HUES48 (cell line): ENCODE measurements around the gene ZDHHC18.

ENCODE experiments used
- H3K27ac ChIP-seq: one replicate; pipeline ENCODE4 v1.7.0; 2013; ENCODE audit warnings: low read depth, low read length, inconsistent platforms
- H3K27me3 ChIP-seq: 2 replicates; pipeline ENCODE4 v1.6.1; 2013; ENCODE audit warnings: mild to moderate bottlenecking, low read length; ENCODE audit not compliant: control insufficient read depth, insufficient read depth
- H3K36me3 ChIP-seq: 2 replicates; pipeline ENCODE4 v1.6.1; 2013; ENCODE audit warnings: low read length; ENCODE audit not compliant: control insufficient read depth, insufficient read depth
- H3K4me1 ChIP-seq: 2 replicates; pipeline ENCODE4 v1.6.1; 2013; ENCODE audit warnings: mild to moderate bottlenecking, low read length; ENCODE audit not compliant: control insufficient read depth, insufficient read depth
- H3K4me3 ChIP-seq: 2 replicates; pipeline ENCODE4 v1.5.1; 2013; ENCODE audit warnings: mild to moderate bottlenecking, low read depth, low read length
- H3K9ac ChIP-seq: 2 replicates; pipeline ENCODE4 v1.6.1; 2013; ENCODE audit warnings: mild to moderate bottlenecking, low read depth, low read length, moderate library complexity
- H3K9me3 ChIP-seq: 2 replicates; pipeline ENCODE4 v1.6.1; 2013; ENCODE audit warnings: low read length; ENCODE audit not compliant: control insufficient read depth, insufficient read depth

Gene ZDHHC18

GRCh38 chr1:26822737-26823395 is 3.6 kb upstream of the ZDHHC18 start:
- no peak overlapping the region for H3K27ac ChIP-seq
- H3K4me3 ChIP-seq: no peak overlapping the region
- H3K4me1 ChIP-seq: peaks cover 12% of the 10 kb centered on the region
- H3K9ac ChIP-seq: no peak overlapping the region
- H3K36me3 ChIP-seq: no peaks in the 10 kb centered on the region
- H3K27me3 ChIP-seq: no peaks in the 10 kb centered on the region
- no peaks in the 10 kb centered on the region for H3K9me3 ChIP-seq

- Histone ChIP-seq H3K36me3 (no peaks in the 10 kb centered on the region), H3K27me3 (no peaks in the 10 kb centered on the region), H3K9ac (no peak overlapping the region), H3K27ac (no peak overlapping the region), H3K9me3 (no peaks in the 10 kb centered on the region), H3K4me1 (peaks cover 12% of the 10 kb centered on the region), H3K4me3 (no peak overlapping the region)
Observed at GRCh38 chr1:26824731-26825130, 1.8 kb upstream of the ZDHHC18 start.

- Histone ChIP-seq H3K27ac (peak overlapping the region; percentile 28), H3K9me3 (no peaks in the 10 kb centered on the region), H3K9ac (no peak overlapping the region), H3K36me3 (peaks cover 8% of the 10 kb centered on the region), H3K27me3 (no peaks in the 10 kb centered on the region), H3K4me1 (peaks cover 12% of the 10 kb centered on the region), H3K4me3 (peak overlapping the region; percentile 76)
Observed at GRCh38 chr1:26827106-26827604, 667 bp downstream of the ZDHHC18 start.

GRCh38 chr1:26827663-26828062 is 1.2 kb downstream of the ZDHHC18 start:
- H3K27ac ChIP-seq: no peak overlapping the region
- no peaks in the 10 kb centered on the region for H3K27me3 ChIP-seq
- peaks cover 13% of the 10 kb centered on the region for H3K36me3 ChIP-seq
- no peaks in the 10 kb centered on the region for H3K9me3 ChIP-seq
- H3K4me1 ChIP-seq: peaks cover 12% of the 10 kb centered on the region
- H3K4me3 ChIP-seq: peak overlapping the region; percentile 76
- no peak overlapping the region for H3K9ac ChIP-seq

- no peaks in the 10 kb centered on the region for H3K27me3 ChIP-seq
- H3K4me1 ChIP-seq: peaks cover 12% of the 10 kb centered on the region
- H3K36me3 ChIP-seq: peaks cover 22% of the 10 kb centered on the region
- H3K9me3 ChIP-seq: no peaks in the 10 kb centered on the region
- no peak overlapping the region for H3K4me3 ChIP-seq
- H3K9ac ChIP-seq: no peak overlapping the region
- H3K27ac ChIP-seq: no peak overlapping the region
Observed at GRCh38 chr1:26828411-26828991, 2.0 kb downstream of the ZDHHC18 start.

GRCh38 chr1:26829184-26829911 is 2.9 kb downstream of the ZDHHC18 start:
- Histone ChIP-seq H3K9ac (no peak overlapping the region), H3K4me3 (no peak overlapping the region), H3K9me3 (no peaks in the 10 kb centered on the region), H3K27me3 (no peaks in the 10 kb centered on the region), H3K27ac (no peak overlapping the region), H3K36me3 (peaks cover 30% of the 10 kb centered on the region), H3K4me1 (peaks cover 12% of the 10 kb centered on the region)

GRCh38 chr1:26831059-26831458 is 4.6 kb downstream of the ZDHHC18 start:
- H3K4me1 ChIP-seq: peaks cover 9% of the 10 kb centered on the region
- peaks cover 43% of the 10 kb centered on the region for H3K36me3 ChIP-seq
- no peaks in the 10 kb centered on the region for H3K9me3 ChIP-seq
- no peaks in the 10 kb centered on the region for H3K27me3 ChIP-seq
- no peak overlapping the region for H3K27ac ChIP-seq
- no peak overlapping the region for H3K9ac ChIP-seq
- H3K4me3 ChIP-seq: no peak overlapping the region

- H3K27ac ChIP-seq: no peak overlapping the region
- H3K4me3 ChIP-seq: no peak overlapping the region
- no peaks in the 10 kb centered on the region for H3K27me3 ChIP-seq
- no peaks in the 10 kb centered on the region for H3K9me3 ChIP-seq
- H3K4me1 ChIP-seq: peaks cover 6% of the 10 kb centered on the region; the same call in 1 of the 2 replicates
- peaks cover 44% of the 10 kb centered on the region for H3K36me3 ChIP-seq
- no peak overlapping the region for H3K9ac ChIP-seq
Observed at GRCh38 chr1:26831546-26832248, 5.2 kb downstream of the ZDHHC18 start.

GRCh38 chr1:26832249-26832960 is 5.9 kb downstream of the ZDHHC18 start:
- Histone ChIP-seq H3K36me3 (peaks cover 44% of the 10 kb centered on the region), H3K4me1 (peaks cover 5% of the 10 kb centered on the region; the same call in 1 of the 2 replicates), H3K4me3 (no peak overlapping the region), H3K27ac (no peak overlapping the region), H3K27me3 (no peaks in the 10 kb centered on the region), H3K9ac (no peak overlapping the region), H3K9me3 (no peaks in the 10 kb centered on the region)
